CD1c-positive myeloid dendritic cell (primary cell): ENCODE results near the gene CHRNG.

Experiments
- DNase-seq: peaks from one replicate; pipeline ENCODE4 v3.0.0-alpha.2; 2016; ENCODE audit errors: extremely low spot score

CHRNG gene

GRCh38 chr2:232576995-232577394 lies 37.5 kb downstream of the CHRNG start:
- DNase-seq, result no peak

- no peak for DNase-seq
Observed at GRCh38 chr2:232577841-232578240, 38.3 kb downstream of the CHRNG start.

GRCh38 chr2:232578626-232579025 lies 39.1 kb downstream of the CHRNG start:
- DNase-seq, result no peak

- no peak for DNase-seq
Observed at GRCh38 chr2:232580648-232580981, 41.1 kb downstream of the CHRNG start.

- DNase-seq, result no peak
Observed at GRCh38 chr2:232581725-232582124, 42.2 kb downstream of the CHRNG start.

GRCh38 chr2:232584238-232584637 lies 44.7 kb downstream of the CHRNG start:
- DNase-seq, result no peak

GRCh38 chr2:232586943-232587505 lies 47.5 kb downstream of the CHRNG start:
- peak; percentile 63 for DNase-seq

- peak; percentile 77 for DNase-seq
Observed at GRCh38 chr2:232587512-232587911, 48.0 kb downstream of the CHRNG start.

- DNase-seq, result no peak
Observed at GRCh38 chr2:232588031-232588430, 48.5 kb downstream of the CHRNG start.

- no peak for DNase-seq
Observed at GRCh38 chr2:232588680-232589585, 49.4 kb downstream of the CHRNG start.

GRCh38 chr2:232592772-232593395 lies 53.4 kb downstream of the CHRNG start:
- no peak for DNase-seq

- DNase-seq, result no peak
Observed at GRCh38 chr2:232593982-232594381, 54.5 kb downstream of the CHRNG start.
